H1 (cell line): ENCODE data around the gene ATP6AP1. TPM values are rescaled to one million over a fixed set of nuclear protein-coding genes. Genes with fewer than 3 reads are reported as not detected.

Source experiments
- CTCF ChIA-PET: fragments of 300-600 bp; sonication (Branson Sonifier 250); formaldehyde crosslinking; loops from one replicate; lab custom pipeline; 2021; ENCODE audit not compliant: partially characterized antibody; lab: Charles Lee
- POLR2A ChIA-PET: fragments of 300-600 bp; sonication (Branson Sonifier 250); formaldehyde crosslinking; loops from one replicate; lab custom pipeline; 2021; ENCODE audit warnings: inconsistent platforms; ENCODE audit not compliant: partially characterized antibody; lab: Charles Lee
- DNase-seq, 2 experiments: peaks; one replicate each; pipeline versions ENCODE4 v3.0.0 to v3.0.0-alpha.2; 2010 to 2022; ENCODE audit warnings: low spot score in 2 of 2, low read depth in 1 of 2, mixed read lengths in 1 of 2
- FAIRE-seq: peaks from 2 replicates; lab custom pipeline; 2011; peaks lifted over from hg19 to GRCh38; lab: Jason Lieb, UNC
- H2AFZ ChIP-seq: 2 replicates; pipeline ENCODE4 v1.8.1; 2012; ENCODE audit warnings: low read length, inconsistent platforms
- H2AK5ac ChIP-seq: 2 replicates; pipeline ENCODE4 v1.6.1; 2013; ENCODE audit warnings: low read depth, low read length
- H2BK120ac ChIP-seq: replicated peaks from 2 replicates; pipeline ENCODE3; 2013; ENCODE audit warnings: low read depth, low read length, inconsistent platforms
- H2BK12ac ChIP-seq: 2 replicates; pipeline ENCODE4 v1.6.1; 2013; ENCODE audit warnings: low read depth, low read length
- H2BK15ac ChIP-seq: 2 replicates; pipeline ENCODE4 v1.6.1; 2013; ENCODE audit warnings: low read length
- H2BK20ac ChIP-seq: 2 replicates; pipeline ENCODE4 v1.6.1; 2013; ENCODE audit warnings: low read length
- H2BK5ac ChIP-seq: 2 replicates; pipeline ENCODE4 v1.6.1; 2013; ENCODE audit warnings: low read depth, low read length
- H3K14ac ChIP-seq: 2 replicates; pipeline ENCODE4 v1.6.1; 2013; ENCODE audit warnings: inconsistent platforms; ENCODE audit not compliant: insufficient read length
- H3K18ac ChIP-seq: 2 replicates; pipeline ENCODE4 v1.6.1; 2013; ENCODE audit warnings: low read length; ENCODE audit errors: extremely low read depth
- H3K23ac ChIP-seq: 2 replicates; pipeline ENCODE4 v1.6.1; 2013; ENCODE audit warnings: inconsistent platforms; ENCODE audit not compliant: insufficient read length
- H3K23me2 ChIP-seq: 2 replicates; pipeline ENCODE4 v1.6.1; 2013; ENCODE audit warnings: low read depth, low read length
- H3K27ac ChIP-seq: 2 replicates; pipeline ENCODE4 v1.6.1; 2011; ENCODE audit warnings: low read depth, low read length, inconsistent platforms
- H3K27me3 ChIP-seq, 4 experiments: replicated peaks in 1 of 4; 1 replicate in 1 of 4; 2 replicates in 3 of 4; pipeline versions ENCODE4 v1.6.1 to v1.8.1; 2011 to 2013; ENCODE audit warnings: low read length in 3 of 4, mild to moderate bottlenecking in 3 of 4, inconsistent platforms in 2 of 4, mixed read lengths in 2 of 4, moderate library complexity in 1 of 4; ENCODE audit not compliant: control insufficient read depth in 3 of 4, insufficient read depth in 3 of 4; ENCODE audit errors: extremely low read depth in 1 of 4
- H3K36me3 ChIP-seq, 4 experiments: 2 replicates each; pipeline versions ENCODE4 v1.6.1 to v1.8.1; 2011 to 2013; ENCODE audit warnings: mild to moderate bottlenecking in 4 of 4, low read length in 3 of 4, moderate library complexity in 2 of 4, control low read depth in 1 of 4, inconsistent platforms in 1 of 4; ENCODE audit not compliant: insufficient read depth in 4 of 4, control insufficient read depth in 2 of 4
- H3K4ac ChIP-seq: replicated peaks from 2 replicates; pipeline ENCODE3; 2013; ENCODE audit warnings: low read length, low read depth, mixed read lengths, inconsistent platforms; ENCODE audit not compliant: insufficient read length
- H3K4me1 ChIP-seq, 4 experiments: replicated peaks in 1 of 4; 1 replicate in 1 of 4; 2 replicates in 3 of 4; pipeline versions ENCODE4 v1.6.1 to v1.8.1; 2011 to 2013; ENCODE audit warnings: low read length in 3 of 4, inconsistent platforms in 2 of 4, mixed read lengths in 1 of 4; ENCODE audit not compliant: insufficient read depth in 4 of 4, control insufficient read depth in 3 of 4
- H3K4me2 ChIP-seq, 2 experiments: 2 replicates each; pipeline versions ENCODE4 v1.6.1 to v1.8.1; 2011 to 2013; ENCODE audit warnings: low read depth in 2 of 2, low read length in 2 of 2, control low read depth in 1 of 2, inconsistent platforms in 1 of 2, mild to moderate bottlenecking in 1 of 2; ENCODE audit not compliant: insufficient read depth in 1 of 2
- H3K4me3 ChIP-seq, 4 experiments: fragments of 200-600, 300-600 bp in 1 of 4; sonication (generic), shearing (Covaris generic), sonication (Bioruptor Twin) in 1 of 4; 2 replicates each; pipeline versions ENCODE4 v1.5.1 to v1.8.1; 2011 to 2016; ENCODE audit warnings: low read length in 4 of 4, low read depth in 3 of 4, control low read depth in 2 of 4, inconsistent platforms in 2 of 4, mild to moderate bottlenecking in 2 of 4, mixed read lengths in 1 of 4, moderate library complexity in 1 of 4; ENCODE audit not compliant: insufficient read depth in 2 of 4; ENCODE audit errors: extremely low read depth in 1 of 4
- H3K56ac ChIP-seq: replicated peaks from 2 replicates; pipeline ENCODE3; 2013; ENCODE audit warnings: low read depth, mild to moderate bottlenecking, mixed read lengths, low read length, inconsistent platforms; ENCODE audit not compliant: insufficient read length
- H3K79me1 ChIP-seq: 2 replicates; pipeline ENCODE4 v1.6.1; 2013; ENCODE audit warnings: low read depth, low read length, control low read depth
- H3K79me2 ChIP-seq, 2 experiments: 2 replicates each; pipeline versions ENCODE4 v1.6.1 to v1.8.1; 2012 to 2013; ENCODE audit warnings: low read length in 2 of 2, mild to moderate bottlenecking in 2 of 2, inconsistent platforms in 1 of 2; ENCODE audit not compliant: insufficient read depth in 2 of 2, control insufficient read depth in 1 of 2
- H3K9ac ChIP-seq, 4 experiments: replicated peaks in 1 of 4; 1 replicate in 1 of 4; 2 replicates in 3 of 4; pipeline versions ENCODE4 v1.6.1 to v1.8.1; 2011 to 2013; ENCODE audit warnings: low read depth in 3 of 4, low read length in 3 of 4, control low read depth in 2 of 4, mild to moderate bottlenecking in 2 of 4, moderate library complexity in 2 of 4, inconsistent platforms in 1 of 4; ENCODE audit errors: extremely low read depth in 1 of 4
- H3K9me3 ChIP-seq, 2 experiments: 2 replicates each; pipeline versions ENCODE4 v1.6.1 to v1.8.1; 2012 to 2013; ENCODE audit warnings: mild to moderate bottlenecking in 2 of 2, moderate library complexity in 2 of 2, control low read depth in 1 of 2, inconsistent platforms in 1 of 2, low read depth in 1 of 2, low read length in 1 of 2, mixed read lengths in 1 of 2; ENCODE audit not compliant: insufficient read depth in 2 of 2
- H4K20me1 ChIP-seq, 2 experiments: replicated peaks in 1 of 2; 2 replicates each; pipeline versions ENCODE3 to v1.8.1; 2011 to 2013; ENCODE audit warnings: inconsistent platforms in 2 of 2, low read length in 2 of 2, mild to moderate bottlenecking in 1 of 2; ENCODE audit not compliant: insufficient read depth in 2 of 2, control insufficient read depth in 1 of 2
- H4K5ac ChIP-seq: 2 replicates; pipeline ENCODE4 v1.6.1; 2013; ENCODE audit warnings: low read length, low read depth, mixed read lengths, inconsistent platforms; ENCODE audit not compliant: insufficient read length
- H4K8ac ChIP-seq: 2 replicates; pipeline ENCODE4 v1.8.0; 2013; ENCODE audit warnings: mild to moderate bottlenecking, moderate library complexity, low read length, inconsistent platforms; ENCODE audit not compliant: insufficient read depth; ENCODE audit errors: extremely low read depth
- H4K91ac ChIP-seq: replicated peaks from 2 replicates; pipeline ENCODE3; 2013; ENCODE audit warnings: low read length, mixed read lengths, inconsistent platforms; ENCODE audit not compliant: insufficient read length
- POU5F1 ChIP-seq: IDR thresholded peaks from 2 replicates; pipeline ENCODE4 v1.6.1; 2011; ENCODE audit warnings: low read depth, mild to moderate bottlenecking, low read length, moderate library complexity
- WGBS, 2 experiments: shearing (Covaris generic) in 1 of 2; methylation state at CpG; one replicate each; pipeline versions ENCODE4 v1.1.6 to v1.1.7; 2013 to 2015; ENCODE audit warnings: low lambda C conversion rate in 2 of 2, mixed read lengths in 2 of 2, inconsistent platforms in 1 of 2, low coverage in 1 of 2, missing lambda C conversion rate in 1 of 2; ENCODE audit not compliant: insufficient replicate concordance in 2 of 2, insufficient coverage in 1 of 2, insufficient read length in 1 of 2; ENCODE audit errors: extremely low coverage in 1 of 2, missing lambda C conversion rate in 1 of 2; 5-methylcytosine and 5-hydroxymethylcytosine counted together
- polyA plus RNA-seq, 7 experiments: library from polyadenylated mRNA; depleted of rRNA in 3 of 7; stranded (reverse) in 5 of 7; unstranded in 2 of 7; fragments of >200 nt in 5 of 7; fragments of 200-250 nt in 2 of 7; gene quantifications; 1 replicate in 5 of 7; 2 replicates in 1 of 7; 4 replicates in 1 of 7; pipeline versions ENCODE4 v1.2.1 to v1.2.3, GENCODE V29; 2011 to 2013; ENCODE audit warnings: missing spikeins in 2 of 7, mixed read lengths in 2 of 7
- total RNA-seq: library from RNA; stranded (reverse); fragmentation: NEBNext Ultra II Directional; extraction: Animal tissue kit (Norgen Biotek cat#: 25700); gene quantifications from 2 replicates; pipeline ENCODE4 v1.2.1, GENCODE V29; 2021

Gene ATP6AP1
- total and polyA plus RNA-seq, 2 of the 8 experiments (the other 6 are each of a cell fraction or from before 2014, with no cell fraction given): 44.6 to 80.8 TPM

GRCh38 chrX:154463611-154464220 lies 35.2 kb downstream of the ATP6AP1 start:
- Histone ChIP-seq H2BK5ac (no peak overlapping the region), H3K4me1 (peaks cover 0 to under 1% (median 0%) of the 10 kb centered on the region in 4 experiments; a peak in 2 of 7 replicates), H3K56ac (no peak overlapping the region), H4K8ac (no peak overlapping the region), H2BK120ac (no peak overlapping the region), H3K23ac (no peak overlapping the region), H3K18ac (no peak overlapping the region), H2AFZ (no peak overlapping the region), H2BK20ac (no peak overlapping the region), H3K27ac (no peak overlapping the region), H4K5ac (no peak overlapping the region), H4K91ac (no peak overlapping the region), H3K9ac (no peak overlapping the region), H2AK5ac (no peak overlapping the region), H3K9me3 (no peaks in the 10 kb centered on the region), H2BK15ac (no peak overlapping the region), H3K36me3 (peaks cover 0 to 23% (median 3%) of the 10 kb centered on the region in 4 experiments; a peak in 6 of 8 replicates), H2BK12ac (no peak overlapping the region), H4K20me1 (no peaks in the 10 kb centered on the region), H3K4me3 (no peak overlapping the region), H3K4ac (no peak overlapping the region), H3K79me2 (no peaks in the 10 kb centered on the region), H3K4me2 (no peak overlapping the region), H3K79me1 (no peaks in the 10 kb centered on the region), H3K23me2 (no peaks in the 10 kb centered on the region), H3K27me3 (no peaks in the 10 kb centered on the region), H3K14ac (no peak overlapping the region)
- CTCF ChIA-PET: interaction anchor here (0.9 to 1.4 kb wide), 2 partner anchors 9 to 15 kb away, joined by 3 read pairs; no protein-coding TSS in a partner anchor
- POLR2A ChIA-PET: interaction anchor here (0.6 to 1.5 kb wide), 5 partner anchors 10 to 115 kb away, joined by 3 to 4 read pairs (median 3); no protein-coding TSS in a partner anchor
- FAIRE-seq (no peak), DNase-seq (no peak)
- WGBS, 2 experiments: 100% methylated on average over 4 of the region's 36 CpGs; no CpG with 5 or more reads in 1 of the 2 experiments
- no peak for TF ChIP-seq POU5F1
